NB4 (cell line): ENCODE measurements around the gene ARL2BP.

Experiments
- CTCF ChIP-seq: IDR thresholded peaks from one replicate; pipeline ENCODE4 v1.5.1; 2012; ENCODE audit warnings: low read depth, low read length
- MAX ChIP-seq: IDR thresholded peaks from 2 replicates; pipeline ENCODE4 v1.6.1; 2011; ENCODE audit warnings: low read depth, low read length
- POLR2A ChIP-seq: IDR thresholded peaks from 2 replicates; pipeline ENCODE4 v1.6.1; 2011; ENCODE audit warnings: mild to moderate bottlenecking; ENCODE audit not compliant: insufficient read length; ENCODE audit errors: extremely low read depth

- peak; percentile 76 for TF ChIP-seq POLR2A
- no peak for TF ChIP-seq CTCF
- TF ChIP-seq MAX = 0 out of 2 replicates have a peak, but pooled peaks have one; percentile 21
Measured at GRCh38 chr16:57244767-57245471, at the start of gene ARL2BP.
